Measurements from ENCODE around the gene TBC1D5.
"Not testable (repeated sequence)": the region's sequence is repeated elsewhere in the genome, so short reads cannot be mapped to it uniquely, and the experiment has no call there.

Gene TBC1D5

GRCh38 chr3:17741621-17742101 is 770 bp downstream of the TBC1D5 start:
- H3K4me3 ChIP-seq (ENCODE audit: low read depth, low read length), result peak overlapping the region; percentile 73
- no peak for DNase-seq (ENCODE audit: low read depth)
- no peak for TF ChIP-seq CTCF (IDR thresholded peaks at IDR 0.05; ENCODE audit: low read depth, low read length, missing control alignments)

GRCh38 chr3:17740721-17741141 is 1.7 kb downstream of the TBC1D5 start:
- peak overlapping the region; percentile 73 for H3K4me3 ChIP-seq (ENCODE audit: low read depth, low read length)

DNA sequence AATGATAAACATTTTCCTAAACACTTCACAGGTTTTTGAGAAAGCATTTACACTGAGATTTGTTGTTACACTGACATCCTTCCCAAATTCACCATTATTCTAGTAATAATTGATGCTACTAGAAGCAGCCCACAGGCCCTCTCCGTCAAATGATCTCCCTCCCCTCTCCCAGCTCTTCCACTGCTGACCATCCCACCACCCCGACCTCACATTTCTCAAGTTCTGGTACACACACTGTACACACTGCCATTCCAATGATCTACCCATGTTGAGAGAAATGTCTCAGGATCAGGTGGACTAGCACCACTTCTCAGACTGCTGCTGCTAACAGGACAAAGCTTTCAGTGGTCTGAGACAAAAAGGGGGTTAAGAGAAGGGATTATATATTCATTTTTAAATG is 3.5 kb downstream of the TBC1D5 start:
- peak overlapping the region; percentile 73 for H3K4me3 ChIP-seq (ENCODE audit: low read depth, low read length)
- DNase-seq (ENCODE audit: low read depth), result no peak
- no peak for TF ChIP-seq CTCF (IDR thresholded peaks at IDR 0.05; ENCODE audit: low read depth, low read length, missing control alignments)

More at GRCh38 chr3:17740721-17741141, 1.7 kb downstream of the TBC1D5 start:
- no peak for DNase-seq (ENCODE audit: low read depth)
- no peak for TF ChIP-seq CTCF (IDR thresholded peaks at IDR 0.05; ENCODE audit: low read depth, low read length, missing control alignments)

DNA sequence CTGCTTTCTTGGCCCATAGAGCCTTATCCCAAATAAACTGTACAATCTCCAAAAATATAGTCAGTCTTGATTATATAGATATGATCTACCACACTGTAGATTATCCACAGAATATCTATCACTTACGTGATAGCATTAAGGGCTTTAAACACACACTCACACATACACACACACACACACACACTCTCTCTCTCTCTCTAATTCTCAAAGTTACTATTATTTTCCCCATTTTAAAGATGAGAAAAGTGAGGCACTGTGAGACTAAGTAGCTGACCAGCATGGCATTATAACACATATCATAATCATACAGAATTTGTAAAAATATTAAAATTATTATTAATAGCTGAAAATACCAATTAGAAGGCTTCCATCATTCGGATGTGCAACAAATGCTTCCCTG is 4.2 kb downstream of the TBC1D5 start:
- DNase-seq (ENCODE audit: low read depth), result no peak
- no peak for TF ChIP-seq CTCF (IDR thresholded peaks at IDR 0.05; ENCODE audit: low read depth, low read length, missing control alignments)
- peak overlapping the region; percentile 73; the same call in 1 of the 2 replicates for H3K4me3 ChIP-seq (ENCODE audit: low read depth, low read length)

- H3K4me3 ChIP-seq (ENCODE audit: low read depth, low read length), result no peak overlapping the region
- TF ChIP-seq CTCF (IDR thresholded peaks at IDR 0.05; ENCODE audit: low read depth, low read length, missing control alignments), result no peak
- DNase-seq (ENCODE audit: low read depth), result no peak
Measured at GRCh38 chr3:17737591-17737990, 4.8 kb downstream of the TBC1D5 start.

DNA sequence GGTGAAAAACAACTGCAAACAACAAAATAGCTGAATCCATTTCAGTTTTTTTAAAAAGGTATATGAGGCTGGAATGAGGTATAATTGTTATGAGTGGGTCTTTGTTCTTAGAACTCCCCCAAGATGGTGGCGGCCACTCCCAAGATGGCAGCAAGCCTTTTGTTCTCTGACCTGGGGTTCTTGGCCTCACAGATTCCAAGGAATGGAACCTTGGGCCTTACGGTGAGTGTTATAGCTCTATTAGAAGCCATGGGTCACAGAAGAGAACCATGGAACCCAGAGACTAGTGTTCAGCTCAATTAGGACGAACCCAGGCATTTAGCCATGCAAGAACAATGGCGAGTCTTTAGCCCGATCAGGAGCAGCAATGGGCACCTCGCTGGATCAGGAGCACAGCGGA is 7.1 kb downstream of the TBC1D5 start:
- H3K4me3 ChIP-seq (ENCODE audit: low read depth, low read length), result not testable (repeated sequence)

DNA sequence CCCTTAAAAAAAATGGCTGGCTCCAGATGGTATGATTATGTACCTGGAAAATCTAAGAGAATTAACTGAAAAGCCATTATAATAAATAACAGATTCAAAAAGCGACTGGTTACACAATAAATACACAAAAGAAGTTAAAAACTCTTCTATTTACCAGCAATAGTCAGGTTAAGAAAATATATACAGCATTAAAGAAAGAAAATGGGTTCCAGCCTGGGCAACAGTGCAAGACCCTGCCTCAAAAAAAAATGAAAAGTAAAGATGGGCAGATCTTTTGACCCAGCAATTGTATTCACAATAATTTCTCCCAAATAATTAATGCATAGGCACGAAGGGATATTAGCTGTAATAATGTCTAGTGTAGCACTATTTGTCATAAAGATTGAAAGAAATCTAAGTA is 8.7 kb downstream of the TBC1D5 start:
- DNase-seq (ENCODE audit: low read depth), result no peak
- H3K4me3 ChIP-seq (ENCODE audit: low read depth, low read length), result no peak overlapping the region
- no peak for TF ChIP-seq CTCF (IDR thresholded peaks at IDR 0.05; ENCODE audit: low read depth, low read length, missing control alignments)

More for the DNA sequence above, 7.1 kb downstream of the TBC1D5 start:
- DNase-seq (ENCODE audit: low read depth), result not testable (repeated sequence)

Data from GM12864 (cell line).